Activated CD4-positive, alpha-beta memory T cell treated with anti-CD3 and anti-CD28 coated beads for 36 hours (primary cell): ENCODE results near the gene LRP11. TPM values are rescaled to one million over a fixed set of nuclear protein-coding genes. Genes with fewer than 3 reads are reported as not detected.
"Not testable (repeated sequence)": the region's sequence is repeated elsewhere in the genome, so short reads cannot be mapped to it uniquely, and the experiment has no call there.

Source experiments
- CTCF ChIA-PET: fragments of 350-600 bp; sonication (Branson Sonifier 250); formaldehyde crosslinking; loops from one replicate; lab custom pipeline; 2021; ENCODE audit warnings: antibody characterized with exemption, inconsistent platforms; lab: Charles Lee
- POLR2A ChIA-PET: fragments of 350-600 bp; sonication (Branson Sonifier 250); formaldehyde crosslinking; loops from one replicate; lab custom pipeline; 2021; ENCODE audit warnings: antibody characterized with exemption; lab: Charles Lee
- DNase-seq: peaks from one replicate; pipeline ENCODE4 v3.0.0-alpha.2; 2020
- H3K27ac Mint-ChIP-seq: one replicate; pipeline ENCODE4 v1.8.0; 2021; ENCODE audit warnings: mixed read lengths
- H3K27me3 Mint-ChIP-seq: one replicate; pipeline ENCODE4 v1.8.0; 2021; ENCODE audit warnings: mixed read lengths
- H3K36me3 Mint-ChIP-seq: one replicate; pipeline ENCODE4 v1.8.0; 2021; ENCODE audit warnings: mixed read lengths
- H3K4me1 Mint-ChIP-seq: one replicate; pipeline ENCODE4 v1.8.0; 2021; ENCODE audit warnings: low read depth, mixed read lengths
- H3K4me3 Mint-ChIP-seq: one replicate; pipeline ENCODE4 v1.8.0; 2021; ENCODE audit warnings: mild to moderate bottlenecking, mixed read lengths
- H3K9me3 Mint-ChIP-seq: one replicate; pipeline ENCODE4 v1.8.0; 2021; ENCODE audit warnings: mixed read lengths
- intact Hi-C: fragments of 100-400 bp; cut with micrococcal nuclease; formaldehyde crosslinking; loops from one replicate; pipeline ENCODE4 v1.15.1; 2023
- total RNA-seq, 2 experiments: library from RNA; stranded (reverse); gene quantifications; one replicate each; pipeline ENCODE4 v1.2.3, GENCODE V29; 2021

The LRP11 gene
- total RNA-seq, 2 experiments from 2014 or later = 6.7 to 7.2 TPM

DNA sequence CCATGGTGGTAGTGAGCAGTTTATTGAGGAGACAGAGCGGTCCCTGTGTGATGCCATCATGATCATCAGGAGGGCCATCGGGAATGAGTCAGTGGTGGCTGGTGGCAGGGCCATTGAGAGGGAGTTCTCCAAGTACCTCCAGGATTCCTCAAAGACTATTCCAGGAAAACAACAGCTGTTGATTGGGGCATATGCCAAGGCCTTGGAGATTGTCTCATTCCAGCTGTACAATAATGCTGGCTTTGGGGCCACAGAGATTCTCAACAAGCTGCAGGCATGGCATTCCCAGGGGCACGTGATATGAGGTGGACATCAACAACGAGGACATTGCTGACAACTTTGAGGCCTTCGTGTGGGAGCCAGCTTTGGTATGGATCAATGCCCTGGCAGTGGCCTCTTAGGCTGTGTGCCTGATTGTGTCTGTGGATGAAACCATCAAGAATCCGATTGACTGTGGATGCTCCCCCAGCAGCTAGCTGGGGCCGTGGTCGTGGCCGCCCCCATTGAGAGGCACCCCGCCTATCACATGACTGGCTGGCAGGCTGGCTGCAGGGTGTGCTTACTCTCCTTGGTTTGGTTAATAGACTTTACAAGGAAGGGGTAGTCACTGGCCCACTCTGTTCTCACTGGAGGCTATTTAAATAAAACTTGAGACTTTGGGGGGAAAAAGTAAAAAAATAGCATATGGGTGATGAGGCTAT, 17.1 kb upstream of the LRP11 start:
- H3K36me3 Mint-ChIP-seq = no peaks in the 10 kb centered on the region
- no peaks in the 10 kb centered on the region for H3K4me1 Mint-ChIP-seq
- intact Hi-C loops = no loop called here
- no peak overlapping the region for H3K27ac Mint-ChIP-seq
- CTCF ChIA-PET = no interaction called here
- POLR2A ChIA-PET = no interaction called here
- H3K9me3 Mint-ChIP-seq = no peaks in the 10 kb centered on the region
- H3K27me3 Mint-ChIP-seq = peaks cover 38% of the 10 kb centered on the region
- no peak for DNase-seq
- no peak overlapping the region for H3K4me3 Mint-ChIP-seq

GRCh38 chr6:149877659-149878058, 13.5 kb upstream of the LRP11 start:
- no peaks in the 10 kb centered on the region for H3K9me3 Mint-ChIP-seq
- no peaks in the 10 kb centered on the region for H3K4me1 Mint-ChIP-seq
- intact Hi-C loops = no loop called here
- H3K36me3 Mint-ChIP-seq = no peaks in the 10 kb centered on the region
- POLR2A ChIA-PET = no interaction called here
- no peak for DNase-seq
- no peak overlapping the region for H3K27ac Mint-ChIP-seq
- H3K27me3 Mint-ChIP-seq = peaks cover 40% of the 10 kb centered on the region
- CTCF ChIA-PET = no interaction called here
- no peak overlapping the region for H3K4me3 Mint-ChIP-seq

GRCh38 chr6:149876241-149876933, 12.2 kb upstream of the LRP11 start:
- no peaks in the 10 kb centered on the region for H3K36me3 Mint-ChIP-seq
- no peak overlapping the region for H3K4me3 Mint-ChIP-seq
- intact Hi-C loops = no loop called here
- ChIA-PET CTCF (no interaction called here), POLR2A (no interaction called here)
- peaks cover 42% of the 10 kb centered on the region for H3K27me3 Mint-ChIP-seq
- DNase-seq = no peak
- peaks cover 8% of the 10 kb centered on the region for H3K9me3 Mint-ChIP-seq
- H3K27ac Mint-ChIP-seq = no peak overlapping the region
- no peaks in the 10 kb centered on the region for H3K4me1 Mint-ChIP-seq

GRCh38 chr6:149872233-149872632, 8.1 kb upstream of the LRP11 start:
- intact Hi-C loops = no loop called here
- Mint-ChIP-seq H3K36me3 (no peaks in the 10 kb centered on the region), H3K9me3 (peaks cover 8% of the 10 kb centered on the region), H3K27ac (no peak overlapping the region), H3K4me1 (no peaks in the 10 kb centered on the region), H3K4me3 (no peak overlapping the region), H3K27me3 (peaks cover 20% of the 10 kb centered on the region)
- POLR2A ChIA-PET = no interaction called here
- no peak for DNase-seq
- CTCF ChIA-PET = no interaction called here

DNA sequence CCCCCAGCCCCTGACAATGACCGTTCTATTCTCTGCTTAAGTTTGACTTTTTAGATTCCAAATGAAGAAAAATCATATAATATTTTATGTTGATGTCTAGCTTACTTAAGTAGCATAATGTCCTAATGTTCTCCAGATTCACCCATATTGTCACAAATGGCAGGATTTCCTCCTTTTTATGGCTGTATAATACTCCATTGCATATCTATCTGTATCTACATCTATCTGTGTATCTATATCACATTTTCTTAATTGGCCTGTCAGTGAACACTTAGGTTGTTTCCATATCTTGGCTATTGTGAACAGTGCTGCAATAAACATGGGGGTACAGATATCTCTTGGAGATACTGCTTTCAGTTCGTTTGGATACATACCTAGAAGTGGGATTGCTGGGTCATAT, 7.0 kb upstream of the LRP11 start:
- Mint-ChIP-seq H3K4me3 (no peak overlapping the region), H3K4me1 (no peaks in the 10 kb centered on the region), H3K27me3 (peaks cover 12% of the 10 kb centered on the region), H3K27ac (no peak overlapping the region), H3K36me3 (no peaks in the 10 kb centered on the region), H3K9me3 (peaks cover 8% of the 10 kb centered on the region)
- CTCF ChIA-PET = no interaction called here
- intact Hi-C loops = no loop called here
- DNase-seq = no peak
- POLR2A ChIA-PET = no interaction called here

DNA sequence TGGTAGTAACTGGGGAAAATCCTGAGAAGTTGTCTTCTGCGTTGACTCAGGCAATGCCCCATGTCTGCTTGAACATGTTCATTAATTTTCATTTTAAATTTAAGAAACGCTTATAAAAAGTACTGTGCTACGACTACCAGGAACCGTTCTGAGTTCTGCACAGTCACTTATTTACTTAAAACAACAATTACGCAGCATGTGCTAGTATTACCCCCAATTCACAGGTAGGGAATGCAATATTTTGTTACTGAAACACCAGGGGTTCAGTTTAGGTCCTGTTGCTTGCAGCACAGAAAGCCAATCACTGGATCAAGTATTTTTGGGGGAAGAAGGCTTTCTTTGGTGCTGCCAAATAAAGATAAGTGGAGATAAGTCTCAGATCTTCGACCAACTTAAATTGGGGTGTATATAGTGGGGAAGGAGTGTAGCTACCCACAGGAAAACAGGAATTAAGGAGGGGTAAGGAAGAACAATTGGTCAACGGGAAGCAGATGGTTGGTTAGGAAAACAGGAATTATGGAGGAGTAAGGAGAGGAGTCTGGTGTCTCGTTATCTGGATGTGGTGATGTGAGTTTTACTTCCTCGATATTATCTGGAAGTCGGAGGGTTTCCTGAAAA, 5.2 kb upstream of the LRP11 start:
- Mint-ChIP-seq H3K27me3 (peaks cover 12% of the 10 kb centered on the region), H3K9me3 (peaks cover 8% of the 10 kb centered on the region), H3K4me1 (peaks cover 5% of the 10 kb centered on the region), H3K36me3 (no peaks in the 10 kb centered on the region), H3K27ac (no peak overlapping the region), H3K4me3 (no peak overlapping the region)
- DNase-seq = no peak
- CTCF ChIA-PET = interaction anchor here (1.7 kb wide), 1 partner anchor 22 kb away, joined by 4 read pairs; no protein-coding TSS in a partner anchor
- POLR2A ChIA-PET = no interaction called here
- intact Hi-C loops = loop anchor here (5.0 to 10.0 kb wide), 2 partner anchors 125 to 222 kb away; partner anchors contain the start of genes KATNA1, NUP43 and PCMT1

- ChIA-PET CTCF (interaction anchor here (1.7 kb wide), 1 partner anchor 21 kb away, joined by 4 read pairs; no protein-coding TSS in a partner anchor), POLR2A (no interaction called here)
- H3K27me3 Mint-ChIP-seq = peaks cover 5% of the 10 kb centered on the region
- H3K4me3 Mint-ChIP-seq = no peak overlapping the region
- intact Hi-C loops = loop anchor here (5.0 to 10.0 kb wide), 2 partner anchors 123 to 221 kb away; partner anchors contain the start of genes KATNA1, NUP43 and PCMT1
- peaks cover 6% of the 10 kb centered on the region for H3K4me1 Mint-ChIP-seq
- H3K36me3 Mint-ChIP-seq = no peaks in the 10 kb centered on the region
- DNase-seq = no peak
- H3K27ac Mint-ChIP-seq = no peak overlapping the region
- peaks cover 8% of the 10 kb centered on the region for H3K9me3 Mint-ChIP-seq
Observed at GRCh38 chr6:149867876-149868640, 3.9 kb upstream of the LRP11 start.

DNA sequence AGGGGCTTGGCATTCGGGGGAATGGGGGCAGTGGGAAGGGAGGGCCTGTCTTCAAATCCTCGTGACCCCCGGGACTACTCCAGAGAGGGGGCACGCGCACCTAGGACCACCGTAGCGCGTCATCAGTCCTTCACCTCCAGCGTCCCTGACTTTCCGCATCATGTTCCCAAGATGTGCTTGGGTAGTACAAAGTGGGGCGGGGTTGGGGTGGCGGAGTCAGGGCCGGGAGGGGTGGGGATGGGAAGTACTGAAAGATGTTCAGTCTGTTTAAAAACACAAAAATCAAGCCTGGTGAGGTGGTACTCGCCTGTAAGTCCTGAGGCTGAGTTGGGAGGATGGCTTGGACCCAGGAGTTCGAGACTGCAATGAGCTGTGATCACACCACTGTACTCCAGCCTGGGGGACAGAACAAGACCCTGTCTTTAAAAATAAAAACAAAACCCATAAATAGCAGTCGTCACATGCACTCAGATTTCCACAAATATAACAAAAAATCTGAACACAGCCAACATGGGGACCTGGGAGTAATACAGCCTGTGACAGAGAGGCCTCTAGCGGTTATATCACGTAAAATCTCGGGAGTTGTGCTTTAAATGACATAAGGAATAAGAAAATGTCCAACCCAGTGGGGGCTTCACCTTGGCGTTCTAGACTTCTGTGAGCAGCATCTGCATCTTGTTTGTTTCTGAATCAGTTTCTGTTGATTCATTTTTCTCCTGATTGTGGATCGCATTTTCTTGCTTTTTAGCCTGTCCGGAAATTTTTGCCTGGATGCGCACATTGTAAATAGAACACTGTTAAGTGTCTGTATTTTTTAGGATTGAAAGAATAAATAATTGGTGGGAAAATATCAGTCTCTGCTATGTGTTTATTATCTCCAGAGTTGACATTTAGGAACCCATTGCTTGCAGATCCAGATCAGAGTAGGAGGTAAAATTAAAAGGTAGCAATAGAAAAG, 698 bp upstream of the LRP11 start:
- Mint-ChIP-seq H3K4me3 (peak overlapping the region; percentile 57), H3K27me3 (peaks cover 2% of the 10 kb centered on the region), H3K27ac (no peak overlapping the region), H3K4me1 (peaks cover 19% of the 10 kb centered on the region), H3K36me3 (no peaks in the 10 kb centered on the region), H3K9me3 (no peaks in the 10 kb centered on the region)
- ChIA-PET CTCF (interaction anchor here (0.6 to 1.4 kb wide), 9 partner anchors 12 to 67 kb away, joined by 3 to 5 read pairs (median 3); no protein-coding TSS in a partner anchor), POLR2A (no interaction called here)
- intact Hi-C loops = loop anchor here (1.0 to 10.0 kb wide), 8 partner anchors 18 to 318 kb away; partner anchors contain the start of genes KATNA1, NUP43, PCMT1 and PPIL4
- DNase-seq = peak; percentile 33

DNA sequence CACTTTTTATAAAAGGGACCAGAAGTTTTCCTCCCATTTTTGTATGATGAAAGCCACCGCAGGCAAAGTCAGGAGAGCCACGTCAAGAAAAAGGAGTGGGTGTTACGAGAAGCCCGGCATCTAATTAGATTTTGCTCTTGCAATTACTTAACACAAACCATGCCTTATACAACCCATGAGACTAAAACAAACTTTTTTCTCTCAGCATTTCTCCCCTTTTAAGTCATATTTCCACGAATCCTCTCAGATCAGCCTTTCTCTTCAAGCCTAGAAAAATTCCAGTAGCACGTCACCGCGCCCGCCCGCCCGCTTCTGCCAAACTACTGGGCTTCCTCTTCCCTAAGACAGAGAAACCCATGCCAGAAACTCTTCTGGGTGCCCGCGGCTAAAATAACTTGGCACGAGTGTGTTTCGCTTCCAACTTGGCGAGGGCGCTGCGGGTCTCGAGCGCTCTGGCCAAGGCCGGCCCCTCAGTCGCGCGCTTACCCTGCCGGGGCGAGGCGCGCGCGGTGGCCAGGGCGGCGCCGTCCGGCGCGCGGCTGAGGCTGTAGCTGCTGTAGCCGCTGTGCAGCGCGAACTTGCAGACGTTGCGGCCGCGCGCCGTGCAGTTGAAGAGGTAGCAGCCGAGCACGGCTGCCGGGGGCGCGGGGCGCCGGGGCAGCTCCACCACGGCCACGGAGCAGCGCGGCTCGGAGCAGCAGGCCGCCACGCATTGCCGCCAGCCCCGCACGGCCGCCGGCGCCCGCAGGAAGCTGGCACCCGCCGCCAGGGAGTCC, 1.0 kb downstream of the LRP11 start:
- peaks cover 2% of the 10 kb centered on the region for H3K27me3 Mint-ChIP-seq
- DNase-seq = peak; percentile 63
- ChIA-PET CTCF (interaction anchor here (0.8 kb wide), 1 partner anchor 17 kb away, joined by 4 read pairs; no protein-coding TSS in a partner anchor), POLR2A (interaction anchor here (1.3 kb wide), 1 partner anchor 318 kb away, joined by 3 read pairs; no protein-coding TSS in a partner anchor)
- H3K36me3 Mint-ChIP-seq = no peaks in the 10 kb centered on the region
- H3K4me3 Mint-ChIP-seq = peak overlapping the region; percentile 81
- H3K27ac Mint-ChIP-seq = peak overlapping the region; percentile 58
- intact Hi-C loops = loop anchor here (2.0 to 10.0 kb wide), 4 partner anchors 118 to 316 kb away; partner anchors contain the start of genes NUP43, PCMT1 and PPIL4
- H3K9me3 Mint-ChIP-seq = no peaks in the 10 kb centered on the region
- H3K4me1 Mint-ChIP-seq = peaks cover 19% of the 10 kb centered on the region

DNA sequence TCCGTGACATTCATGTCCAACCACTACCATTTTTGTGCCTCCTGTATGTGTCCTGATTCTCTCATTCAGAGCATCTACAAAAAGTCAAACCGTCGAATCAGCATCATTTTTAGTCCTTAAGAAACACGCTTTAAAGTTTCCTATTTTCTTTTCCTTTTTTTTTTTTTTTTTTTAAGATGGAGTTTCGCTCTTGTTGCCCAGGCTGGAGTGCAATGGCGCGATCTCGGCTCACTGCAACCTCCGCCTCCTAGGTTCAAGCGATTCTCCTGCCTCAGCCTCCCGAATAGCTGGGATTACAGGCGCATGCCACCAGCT, 1.8 kb downstream of the LRP11 start:
- intact Hi-C loops = loop anchor here (2.0 to 10.0 kb wide), 4 partner anchors 118 to 315 kb away; partner anchors contain the start of genes NUP43, PCMT1 and PPIL4
- DNase-seq, H3K9me3 Mint-ChIP-seq, H3K4me3 Mint-ChIP-seq, POLR2A ChIA-PET, H3K27me3 Mint-ChIP-seq, H3K36me3 Mint-ChIP-seq, H3K27ac Mint-ChIP-seq: not testable (repeated sequence)
- CTCF ChIA-PET = interaction anchor here (1.0 kb wide), 1 partner anchor 27 kb away, joined by 3 read pairs; no protein-coding TSS in a partner anchor
- H3K4me1 Mint-ChIP-seq = peaks cover 19% of the 10 kb centered on the region
